Anterior cingulate cortex (tissue), 58 donors: Measurements from ENCODE around the gene BTNL9.
"Not testable (repeated sequence)": the region's sequence is repeated elsewhere in the genome, so short reads cannot be mapped to it uniquely, and the experiment has no call there.

Experiments used
- DNase-seq, 58 donors: peaks; one replicate each; lab custom pipeline; 2025; lab: John Stamatoyannopoulos, UW

Gene BTNL9

DNA sequence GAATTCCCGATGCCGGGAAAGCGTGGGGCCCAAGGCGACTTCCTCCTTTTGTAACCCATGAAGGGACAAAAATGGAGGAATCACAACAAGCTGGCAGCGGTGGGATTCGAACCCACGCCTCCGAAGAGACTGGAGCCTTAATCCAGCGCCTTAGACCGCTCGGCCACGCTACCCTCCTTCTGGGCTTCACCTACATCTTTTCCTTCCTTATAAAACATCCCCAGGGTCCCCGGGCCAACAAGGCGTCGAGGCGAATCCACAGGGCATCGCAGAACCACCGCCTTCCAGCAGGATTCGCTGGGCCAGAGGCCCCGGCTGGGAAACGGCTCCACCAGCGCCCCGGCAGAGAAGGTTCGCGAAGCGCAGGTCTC lies 57.3 kb downstream of the BTNL9 start:
- DNase-seq = not testable (repeated sequence)

DNA sequence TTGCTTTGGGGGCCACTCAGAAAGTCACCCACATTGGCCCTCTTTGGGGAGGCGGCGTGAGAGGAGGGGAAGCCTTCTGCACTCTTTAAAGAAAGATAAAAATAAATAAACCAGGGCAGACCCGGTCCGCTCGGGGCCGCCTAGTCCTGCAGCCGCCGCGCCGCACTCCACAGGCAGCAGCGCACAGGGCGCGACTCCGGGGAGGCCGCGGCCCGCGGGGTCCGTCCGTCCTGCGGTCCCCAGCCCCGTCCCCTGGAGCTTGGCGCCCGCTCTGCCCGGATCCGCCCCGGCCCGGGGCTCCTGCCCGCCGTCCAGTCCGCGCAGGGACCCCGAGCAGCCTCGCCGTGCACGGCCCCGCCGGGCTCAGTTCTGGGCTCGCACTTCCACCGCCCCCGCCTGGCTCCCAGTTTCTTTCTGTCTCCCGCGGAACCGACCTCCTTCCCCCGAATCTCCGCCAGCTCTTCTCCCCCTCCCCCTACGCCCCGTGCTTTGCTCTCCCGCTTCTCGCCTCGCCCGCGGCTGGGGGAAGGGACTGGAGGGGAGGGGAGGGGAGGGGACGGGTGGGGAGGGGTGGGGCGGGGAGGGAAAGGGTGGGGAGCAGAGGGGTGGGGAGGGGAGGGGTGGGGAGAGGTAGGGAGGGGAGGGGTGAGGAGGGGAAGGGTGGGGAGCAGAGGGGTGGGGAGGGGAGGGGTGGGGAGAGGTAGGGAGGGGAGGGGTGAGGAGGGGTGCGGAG lies 57.9 kb downstream of the BTNL9 start:
- not testable (repeated sequence) for DNase-seq

DNA sequence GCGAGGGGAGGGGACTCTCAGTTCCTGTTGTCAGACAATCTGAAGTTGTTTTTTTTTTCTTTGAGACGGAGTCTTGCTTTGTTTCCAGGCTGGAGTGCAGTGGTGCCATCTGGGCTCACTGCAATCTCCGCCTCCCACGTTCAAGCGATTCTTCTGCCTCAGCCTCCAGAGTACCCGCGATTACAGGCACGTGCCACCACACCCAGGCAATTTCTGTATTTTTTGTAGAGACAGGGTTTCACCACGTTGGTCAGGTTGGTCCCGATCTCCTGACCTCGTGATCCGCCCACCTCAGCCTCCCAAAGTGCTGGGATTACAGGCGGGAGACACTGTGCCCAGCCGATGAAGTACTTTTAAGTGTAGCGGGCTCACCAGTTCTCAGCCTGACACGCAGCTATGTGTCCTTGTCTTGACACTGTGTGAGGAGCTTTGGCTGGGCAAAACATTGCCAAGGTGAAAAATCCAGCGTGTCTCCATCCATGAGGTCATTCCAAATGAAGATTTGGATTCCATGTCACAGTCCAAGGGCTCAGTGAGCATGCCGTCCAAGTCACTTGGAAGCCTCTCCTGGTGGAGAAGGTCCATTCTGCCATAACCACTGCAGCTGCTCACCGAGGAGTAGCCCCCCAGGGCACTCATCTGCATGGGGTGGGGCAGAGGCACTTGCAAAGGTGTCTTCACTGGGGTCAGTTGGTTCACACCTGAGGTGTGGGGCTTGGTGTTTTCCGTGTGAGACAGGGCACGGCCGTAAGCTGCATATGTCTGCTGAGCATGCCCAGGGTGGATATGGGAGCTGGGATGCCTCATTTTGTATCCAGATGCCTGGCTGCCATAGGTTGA lies 58.9 kb downstream of the BTNL9 start:
- DNase-seq = no peak

GRCh38 chr5:181099602-181100086 lies 59.6 kb downstream of the BTNL9 start:
- no peak for DNase-seq

GRCh38 chr5:181100121-181100875 lies 60.2 kb downstream of the BTNL9 start:
- no peak for DNase-seq

DNA sequence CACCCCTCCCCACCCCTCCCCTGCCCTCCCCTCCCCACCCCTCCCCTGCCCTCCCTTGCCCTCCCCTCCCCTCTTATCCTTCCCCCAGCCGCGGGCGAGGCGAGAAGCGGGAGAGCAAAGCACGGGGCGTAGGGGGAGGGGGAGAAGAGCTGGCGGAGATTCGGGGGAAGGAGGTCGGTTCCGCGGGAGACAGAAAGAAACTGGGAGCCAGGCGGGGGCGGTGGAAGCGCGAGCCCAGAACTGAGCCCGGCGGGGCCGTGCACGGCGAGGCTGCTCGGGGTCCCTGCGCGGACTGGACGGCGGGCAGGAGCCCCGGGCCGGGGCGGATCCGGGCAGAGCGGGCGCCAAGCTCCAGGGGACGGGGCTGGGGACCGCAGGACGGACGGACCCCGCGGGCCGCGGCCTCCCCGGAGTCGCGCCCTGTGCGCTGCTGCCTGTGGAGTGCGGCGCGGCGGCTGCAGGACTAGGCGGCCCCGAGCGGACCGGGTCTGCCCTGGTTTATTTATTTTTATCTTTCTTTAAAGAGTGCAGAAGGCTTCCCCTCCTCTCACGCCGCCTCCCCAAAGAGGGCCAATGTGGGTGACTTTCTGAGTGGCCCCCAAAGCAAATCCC lies 61.1 kb downstream of the BTNL9 start:
- DNase-seq = not testable (repeated sequence)

DNA sequence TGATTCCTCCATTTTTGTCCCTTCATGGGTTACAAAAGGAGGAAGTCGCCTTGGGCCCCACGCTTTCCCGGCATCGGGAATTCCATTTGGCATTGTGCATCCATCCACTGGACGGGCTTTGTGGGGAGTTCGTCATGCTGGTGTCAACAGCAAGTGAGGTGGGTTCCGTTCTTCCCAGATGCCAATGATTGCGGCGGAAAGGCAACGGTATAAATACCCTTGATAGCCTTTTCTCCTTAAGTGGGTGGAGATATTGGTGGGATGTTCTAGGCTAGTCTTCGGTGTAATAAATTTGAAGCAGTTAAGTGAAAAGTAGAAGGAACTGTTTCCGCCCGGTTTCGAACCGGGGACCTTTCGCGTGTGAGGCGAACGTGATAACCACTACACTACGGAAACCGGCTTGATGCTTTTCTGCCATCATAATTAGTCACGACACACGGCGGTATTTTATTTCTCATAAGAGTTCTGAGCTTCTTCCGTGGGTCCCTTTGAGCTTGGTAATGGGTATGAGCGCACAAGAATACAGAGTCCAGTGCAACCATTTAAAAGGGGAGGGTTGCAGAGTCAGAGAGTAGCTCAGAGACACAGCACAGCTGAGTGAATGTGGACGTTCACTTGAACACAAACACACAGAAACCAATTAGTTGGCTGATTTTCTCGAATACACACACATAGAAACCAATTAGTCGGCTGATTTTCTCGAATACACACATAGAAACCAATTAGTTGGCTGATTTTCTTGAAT lies 62.0 kb downstream of the BTNL9 start:
- DNase-seq = not testable (repeated sequence)

DNA sequence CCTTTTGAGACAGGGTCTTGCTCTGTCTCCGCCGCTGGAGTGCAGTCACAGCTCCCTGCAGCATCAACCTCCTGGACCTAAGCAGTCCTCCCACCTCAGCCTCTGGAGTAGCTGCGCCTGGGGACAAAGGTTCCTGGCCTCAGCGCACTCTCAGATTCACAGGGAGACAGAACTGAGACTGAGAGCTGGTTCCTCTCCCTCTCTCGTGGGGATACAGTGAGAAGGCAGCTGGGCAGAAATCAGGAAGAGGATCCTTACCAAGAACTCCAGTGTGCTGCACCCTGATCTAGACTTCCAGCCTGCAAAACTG lies 64.1 kb downstream of the BTNL9 start:
- not testable (repeated sequence) for DNase-seq

DNA sequence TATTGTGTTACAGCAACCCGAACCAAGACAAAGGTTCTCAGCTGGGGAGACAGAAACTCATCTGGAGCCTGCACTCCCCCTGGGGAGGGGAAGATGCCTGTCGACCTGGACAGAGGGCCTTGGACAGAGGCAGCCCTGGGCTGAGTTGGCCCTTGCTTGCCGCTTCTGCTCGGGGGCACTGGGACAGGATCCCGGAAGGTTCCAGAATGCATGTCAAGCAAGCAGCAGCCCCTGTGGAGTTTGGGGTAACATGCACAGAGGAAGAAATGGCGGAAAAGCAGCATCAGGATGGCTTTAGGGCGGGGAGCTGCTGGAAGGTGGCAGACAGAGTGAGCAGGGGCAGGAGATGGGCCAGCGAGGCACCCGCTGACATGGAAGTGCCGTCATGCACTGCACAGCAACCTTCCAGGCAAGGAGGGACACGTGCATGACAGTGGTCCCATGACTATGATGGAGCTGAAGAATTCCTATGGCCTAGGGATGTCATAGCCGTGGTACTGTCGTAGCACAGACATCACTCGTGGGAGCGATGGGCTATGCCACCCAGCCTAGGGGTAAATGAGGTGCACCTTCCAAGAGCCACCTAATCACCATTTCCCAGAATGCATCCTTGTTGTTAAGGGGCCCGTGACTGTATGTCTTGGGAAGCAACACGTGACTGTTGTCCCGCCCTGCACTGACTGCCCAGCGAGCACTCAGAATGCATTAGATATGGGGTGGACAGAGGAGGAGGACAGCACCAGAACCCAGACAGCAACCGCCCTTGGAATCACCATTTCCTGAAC lies 64.7 kb downstream of the BTNL9 start:
- not testable (repeated sequence) for DNase-seq

- DNase-seq = no peak
These were observed 65.4 kb downstream of the BTNL9 start for GRCh38 chr5:181105391-181106025.

- DNase-seq = peak in 2 of 58 donors; percentile 7 to 11
These were observed 67.6 kb downstream of the BTNL9 start for GRCh38 chr5:181107699-181108098.

DNA sequence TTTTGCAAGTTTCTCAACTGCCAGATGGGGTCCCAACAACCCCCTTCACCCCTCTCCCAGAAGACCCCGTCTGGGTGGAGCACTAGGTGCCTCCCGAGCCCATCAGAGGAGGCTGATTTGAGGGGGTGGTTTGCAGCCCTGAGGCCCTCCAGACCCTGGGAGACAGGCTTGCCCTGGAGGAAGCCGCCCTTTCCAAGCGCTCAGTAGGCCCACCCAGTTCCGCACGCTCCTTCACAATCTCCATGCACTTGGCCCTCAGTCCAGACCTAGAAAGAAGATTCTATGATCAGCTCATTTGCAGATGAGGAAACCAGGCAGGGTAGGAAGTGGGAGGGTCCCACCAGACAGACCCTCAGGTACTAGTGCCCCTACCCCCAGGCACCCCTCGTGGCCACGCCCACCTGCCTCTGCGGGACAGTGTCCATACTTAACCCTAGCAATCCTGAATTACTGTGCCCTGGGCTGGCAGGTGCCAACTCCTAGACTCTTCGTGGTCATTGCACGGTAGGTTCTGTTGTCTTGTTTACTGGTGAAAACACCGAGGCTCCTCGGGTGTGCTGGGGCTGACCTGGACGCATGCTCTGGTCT lies 68.6 kb downstream of the BTNL9 start:
- DNase-seq = no peak

GRCh38 chr5:181109489-181110013 lies 69.5 kb downstream of the BTNL9 start:
- no peak for DNase-seq

- DNase-seq = no peak
These were observed 70.9 kb downstream of the BTNL9 start for GRCh38 chr5:181111010-181111409.
